Amygdala (tissue), 56 donors: Measurements from ENCODE around the gene SLC37A3.
A peak's percentile ranks its signal among the peaks of the same experiment; 100 is the strongest.
"Not testable (repeated sequence)": the region's sequence is repeated elsewhere in the genome, so short reads cannot be mapped to it uniquely, and the experiment has no call there.

Source experiments
- DNase-seq, 56 donors: peaks; one replicate each; lab custom pipeline; 2025; lab: John Stamatoyannopoulos, UW

Gene SLC37A3

DNA sequence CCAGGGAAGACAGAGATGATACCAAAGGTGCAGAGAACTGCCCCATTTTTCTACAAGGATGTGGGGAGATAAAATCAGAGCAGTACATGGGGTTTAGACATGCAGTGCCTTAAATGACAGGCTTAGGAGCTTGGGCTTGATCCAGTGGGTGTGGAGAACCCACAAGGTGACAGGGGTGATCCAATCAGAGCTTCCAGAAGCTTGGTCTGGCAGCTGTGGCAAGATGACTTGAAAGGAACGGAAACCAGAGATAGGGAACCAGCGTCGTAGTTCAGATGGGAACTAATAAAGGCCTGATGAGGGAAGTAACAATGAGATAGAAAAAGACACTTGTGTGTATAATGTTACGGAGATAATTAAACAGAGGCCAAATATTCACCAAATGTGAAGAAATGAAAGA lies 80.7 kb downstream of the SLC37A3 start:
- DNase-seq: peak in 4 of 56 donors; percentile 3 to 13 (median 6)

DNA sequence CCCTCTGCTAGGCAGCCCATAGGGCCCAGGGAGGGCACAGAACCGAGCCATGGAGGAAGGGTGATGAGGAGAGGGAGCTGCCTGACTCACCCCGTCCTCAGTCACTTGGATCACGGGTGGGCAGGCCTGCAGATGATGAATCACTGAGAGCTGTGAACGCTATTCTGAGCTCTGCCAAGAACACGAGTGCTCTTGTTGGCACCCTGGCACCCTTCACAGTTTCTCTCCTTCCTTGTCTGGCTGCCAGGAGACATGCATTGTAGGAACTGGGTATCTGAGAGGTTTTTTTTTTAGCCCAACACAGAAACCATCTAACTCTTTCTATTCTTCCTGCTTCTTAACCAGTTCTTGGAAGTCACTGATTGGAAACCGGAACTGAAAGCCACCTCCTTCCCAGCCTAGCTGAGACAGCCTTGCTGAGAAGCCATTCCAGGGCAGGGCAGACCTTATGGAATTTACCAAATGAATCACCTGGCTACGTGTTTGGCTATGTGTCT lies 82.1 kb downstream of the SLC37A3 start:
- DNase-seq: peak in 50 of 56 donors; percentile 13 to 92 (median 70)

DNA sequence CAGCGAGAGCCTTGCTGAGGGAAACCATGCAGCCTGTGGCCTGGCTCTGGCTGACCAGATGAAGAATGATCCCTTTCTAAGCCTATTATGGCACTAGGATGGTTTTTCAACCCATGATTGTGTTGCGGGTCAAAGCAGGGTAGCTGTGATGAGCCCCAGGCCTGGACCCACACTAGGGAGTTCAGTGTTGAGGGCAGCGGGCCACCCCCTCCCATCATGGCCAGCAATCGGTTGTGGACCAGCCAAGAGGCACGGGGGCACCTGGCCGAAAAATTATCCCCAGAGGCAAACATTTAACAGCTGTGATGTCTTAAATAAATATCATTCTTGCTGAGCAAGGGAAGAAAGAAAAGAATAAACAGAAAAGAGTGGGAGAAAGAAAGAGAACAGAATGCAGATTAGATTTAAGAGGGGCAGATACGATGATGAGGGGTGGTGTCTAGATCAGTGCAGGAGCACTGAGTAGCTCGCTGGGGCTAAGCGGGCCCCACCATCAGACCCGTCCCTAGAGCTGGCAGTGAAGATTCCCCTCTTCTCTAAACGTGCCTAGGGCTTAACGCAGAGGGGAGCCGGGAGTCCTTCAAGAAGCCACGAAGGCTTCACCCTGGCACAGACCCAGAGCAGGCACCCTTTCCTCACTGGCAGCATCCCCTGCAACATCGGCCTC lies 82.7 kb downstream of the SLC37A3 start:
- peak in 3 of 56 donors; percentile 12 to 49 (median 39) for DNase-seq

DNA sequence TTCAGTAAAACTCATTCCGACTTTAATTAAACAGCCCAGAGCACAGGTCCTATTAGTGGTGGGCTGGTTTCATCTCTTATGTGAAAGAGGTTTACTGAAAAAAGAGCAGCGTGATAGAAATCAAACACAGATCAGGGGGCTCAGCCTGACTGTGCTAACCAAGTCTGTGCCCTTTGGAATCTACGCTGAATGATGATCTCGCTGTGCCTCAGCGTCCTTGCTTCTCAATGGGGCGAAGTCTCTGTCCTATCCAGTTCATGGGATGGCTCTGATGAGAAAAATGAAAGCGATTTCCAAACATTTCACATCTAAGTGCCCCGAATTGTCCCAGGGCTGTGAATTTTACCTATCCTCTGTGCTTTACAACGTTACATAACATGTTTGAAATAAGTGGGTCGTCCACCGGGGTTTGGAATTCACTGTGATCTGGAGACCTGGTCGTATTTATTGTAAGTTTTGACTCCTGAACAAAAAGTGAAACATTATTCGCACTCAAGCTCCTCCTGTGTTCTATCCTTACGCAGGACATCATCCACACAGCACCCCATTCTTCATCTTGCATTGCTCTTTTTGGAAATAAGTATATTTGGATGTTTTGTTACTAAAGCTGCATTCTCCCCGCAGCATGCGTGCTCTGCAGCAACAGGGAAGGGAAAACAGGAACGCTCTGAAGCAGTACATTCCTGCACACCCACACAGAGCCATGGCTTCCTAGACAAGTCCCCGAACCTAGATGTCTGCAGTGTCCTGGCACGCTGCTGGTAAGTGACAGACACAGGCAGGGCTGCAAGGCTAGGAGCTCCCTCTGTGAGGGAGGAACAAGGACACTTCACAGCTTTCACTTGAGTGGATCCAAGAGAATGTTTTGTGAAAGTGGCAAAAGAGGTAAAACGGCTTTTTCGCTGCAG lies 83.5 kb downstream of the SLC37A3 start:
- peak in 26 of 56 donors; percentile 4 to 45 (median 18) for DNase-seq

DNA sequence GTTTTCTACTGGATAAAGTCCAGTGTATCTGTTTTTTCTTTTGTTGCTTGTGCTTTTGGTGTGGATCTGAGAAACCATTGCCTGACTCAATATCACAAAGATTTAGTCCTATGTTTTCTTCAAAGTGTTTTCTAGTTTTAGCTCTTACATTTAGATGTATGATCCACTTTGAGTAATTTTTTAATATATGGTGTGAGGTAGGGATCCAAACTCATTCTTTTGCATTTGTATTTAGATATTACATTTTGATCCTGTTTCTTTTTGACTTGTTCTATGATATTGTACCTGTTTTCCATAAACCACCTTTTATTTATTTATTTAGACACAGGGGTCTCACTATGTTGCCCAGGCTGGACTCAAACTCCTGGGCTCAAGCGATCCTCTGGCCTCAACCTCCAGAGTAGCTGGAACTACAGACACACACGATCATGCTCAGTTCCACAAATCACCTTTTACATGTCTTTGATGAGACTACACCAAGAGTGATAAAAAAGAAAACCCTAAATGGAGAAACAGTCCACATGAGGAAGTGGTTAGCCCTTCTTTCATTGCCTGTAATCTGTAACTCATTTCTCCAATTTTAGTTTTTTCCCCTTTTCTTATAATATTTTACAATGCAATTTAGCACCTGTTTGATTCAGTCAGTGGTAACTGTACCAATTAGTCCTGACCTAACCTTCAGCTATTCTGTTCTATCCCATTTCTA lies 86.0 kb downstream of the SLC37A3 start:
- DNase-seq: no peak

DNA sequence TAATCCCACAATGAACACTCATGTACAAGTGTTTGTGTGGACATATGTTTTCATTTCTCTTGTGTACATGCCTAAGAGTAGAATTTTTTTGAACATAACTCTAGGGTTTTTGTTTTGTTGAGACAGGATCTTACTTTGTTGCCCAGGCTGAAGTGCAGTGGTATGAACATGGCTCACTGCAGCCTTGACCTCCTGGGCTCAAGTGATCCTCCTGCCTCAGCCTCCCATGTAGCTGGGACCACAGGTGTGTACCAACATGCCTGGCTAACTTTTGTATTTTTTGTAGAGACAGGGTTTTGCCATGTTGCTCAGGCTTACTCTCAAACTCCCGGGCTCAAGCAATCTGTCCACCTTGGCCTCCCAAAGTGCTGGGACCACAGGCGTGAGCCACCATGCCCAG lies 87.2 kb downstream of the SLC37A3 start:
- not testable (repeated sequence) for DNase-seq

DNA sequence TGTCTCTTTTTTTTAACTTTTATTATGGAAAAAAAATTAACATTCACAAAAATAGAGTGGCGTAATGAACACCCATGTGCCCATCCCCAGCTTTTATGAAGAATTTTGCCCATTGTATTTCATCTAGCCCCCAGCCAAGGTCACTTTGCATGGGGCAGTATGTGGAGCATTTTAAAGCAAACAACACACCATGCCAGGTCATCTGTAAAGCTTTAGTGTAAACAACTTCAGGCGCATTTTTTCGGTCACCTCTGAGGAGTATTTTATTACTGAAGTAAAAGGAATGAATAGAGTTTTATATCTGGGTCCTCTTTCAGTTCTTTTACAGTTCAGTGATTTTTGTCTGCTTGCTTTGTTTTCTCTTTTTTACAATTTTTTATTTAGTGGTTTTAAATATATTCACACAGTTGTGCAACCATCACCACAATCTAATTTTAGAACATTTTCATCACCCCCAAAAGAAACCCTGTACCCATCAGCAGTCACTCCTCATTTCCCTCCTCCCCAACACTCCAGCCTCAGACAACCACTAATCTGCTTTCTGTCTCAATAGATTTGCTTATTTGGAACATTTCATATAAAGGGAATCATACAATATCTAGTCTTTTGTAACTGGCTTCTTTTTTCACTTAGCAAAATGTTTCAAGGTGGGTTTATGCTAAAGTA lies 87.9 kb downstream of the SLC37A3 start:
- DNase-seq: no peak

DNA sequence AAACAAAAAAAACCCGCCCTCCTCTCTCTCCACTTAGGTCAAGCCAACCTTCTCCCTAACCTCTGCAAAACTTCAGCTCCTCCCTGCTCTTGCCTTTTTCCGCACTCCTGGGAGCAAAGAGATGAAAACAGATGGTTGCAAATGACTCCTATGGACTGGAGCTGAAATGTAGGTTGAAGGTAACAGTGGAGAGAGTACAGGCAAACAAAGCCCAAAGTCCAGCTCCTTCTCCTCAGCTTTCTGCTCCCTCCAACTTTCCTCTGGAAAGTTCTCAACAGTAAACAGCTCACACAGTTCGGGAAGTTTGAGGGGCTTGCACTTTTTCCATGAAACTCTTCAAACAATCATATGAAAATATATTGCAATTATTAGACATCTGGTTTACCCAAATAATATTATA lies 90.3 kb downstream of the SLC37A3 start:
- no peak for DNase-seq

DNA sequence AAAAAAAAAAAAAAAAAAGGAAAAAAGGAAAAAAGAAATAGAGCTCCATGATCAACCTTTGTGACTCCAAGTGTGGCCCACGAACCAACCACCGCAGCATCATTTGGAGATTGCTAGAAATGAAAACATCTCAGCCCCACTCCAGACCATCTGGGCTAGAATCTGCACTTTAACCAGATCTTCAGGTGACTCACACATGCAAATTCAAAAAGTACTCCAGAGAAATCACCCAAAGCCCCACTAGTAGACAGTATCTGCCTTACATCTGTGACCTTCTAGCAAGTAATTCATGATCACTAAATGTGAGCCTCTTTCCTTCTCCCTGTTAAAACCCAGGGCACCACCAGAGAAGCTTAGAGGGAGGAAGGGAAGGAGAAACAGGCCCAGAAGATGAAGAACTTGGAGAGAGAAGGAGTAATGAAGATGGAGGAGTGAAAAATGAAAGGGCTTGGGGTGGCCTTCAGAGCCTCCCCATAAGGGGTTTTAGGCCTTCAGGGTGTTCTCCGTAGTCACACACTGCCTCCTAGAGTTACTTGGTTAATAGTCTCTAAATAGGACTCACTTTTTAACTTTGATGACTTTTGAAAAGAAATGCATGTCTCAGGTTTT lies 94.0 kb downstream of the SLC37A3 start:
- DNase-seq: peak in 1 of 56 donors; percentile 5

DNA sequence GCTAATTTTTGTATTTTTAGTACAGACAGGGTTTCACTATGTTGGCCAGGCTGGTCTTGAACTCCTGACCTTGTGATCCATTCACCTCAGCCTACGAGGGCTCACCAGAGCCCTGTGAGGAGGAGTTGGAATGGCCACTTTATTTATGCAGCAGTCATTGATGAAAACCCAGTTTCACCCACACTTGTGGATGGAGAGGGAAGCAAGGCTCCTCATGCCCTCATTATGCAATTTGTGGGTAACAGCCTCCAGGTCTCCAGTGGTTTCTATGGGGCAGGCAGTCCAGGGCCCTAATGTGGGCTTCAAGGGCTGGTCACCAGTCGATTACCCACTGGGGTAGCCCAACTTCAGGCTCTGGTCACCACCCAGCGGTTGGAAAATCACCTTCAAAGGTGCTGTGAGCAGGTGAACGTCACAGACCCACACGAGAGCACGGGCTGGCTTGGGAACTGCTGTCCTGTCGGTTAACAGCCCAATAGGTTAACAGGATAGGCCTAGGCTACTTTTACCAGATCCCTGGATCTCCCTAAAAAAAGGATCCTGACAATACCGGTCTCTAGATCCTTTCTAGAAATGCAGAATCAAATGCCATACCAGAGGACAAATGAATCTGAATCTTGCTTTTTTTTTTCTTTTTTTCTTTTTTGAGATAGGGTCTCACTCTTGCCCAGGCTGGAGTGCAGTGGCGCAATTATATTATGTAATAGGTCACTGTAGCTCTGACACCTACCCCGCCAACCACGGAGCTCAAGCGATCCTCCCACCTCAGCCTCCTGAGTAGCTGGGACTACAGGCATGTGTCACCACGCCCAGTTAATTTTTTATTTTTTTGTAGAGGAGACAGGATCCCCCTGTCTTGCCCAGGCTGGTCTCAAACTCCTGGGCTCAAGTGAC lies 97.8 kb downstream of the SLC37A3 start:
- no peak for DNase-seq

DNA sequence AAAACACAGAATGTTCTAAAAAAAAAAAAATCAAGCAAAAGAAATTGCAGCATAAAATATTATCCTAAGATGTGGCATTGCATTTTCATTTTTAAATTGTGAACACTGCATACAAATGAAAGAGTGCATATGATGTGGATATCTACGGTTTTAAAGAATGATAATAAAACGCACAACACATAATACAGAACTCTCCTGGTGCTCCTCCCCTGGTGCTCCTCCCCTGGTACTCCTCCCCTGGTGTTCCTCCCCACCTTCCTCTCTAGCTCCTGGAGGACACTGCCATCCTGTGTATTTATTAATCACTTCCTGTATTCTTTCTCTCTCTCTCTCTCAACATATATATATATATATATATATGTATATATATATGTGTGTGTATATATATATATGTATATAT lies 100.1 kb downstream of the SLC37A3 start:
- no peak for DNase-seq

DNA sequence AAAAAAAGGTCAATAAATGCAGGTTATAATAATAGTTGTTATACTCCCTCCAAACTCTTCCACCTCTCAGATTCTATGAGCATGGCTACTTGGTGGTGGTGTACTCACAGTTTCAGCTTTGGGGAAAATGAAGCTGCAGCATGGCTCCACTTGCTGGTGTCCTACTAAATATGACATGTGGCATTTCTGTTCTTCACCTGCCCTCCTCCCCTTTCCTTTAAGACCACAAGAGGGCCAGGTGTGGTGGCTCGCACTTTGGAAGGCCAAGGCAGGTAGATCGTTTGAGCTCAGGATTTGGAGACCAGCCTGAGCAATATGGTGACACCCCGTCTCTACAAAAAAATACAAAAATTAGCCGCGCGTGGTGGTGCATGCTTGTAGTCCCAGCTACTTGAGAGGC lies 101.1 kb downstream of the SLC37A3 start:
- no peak for DNase-seq

DNA sequence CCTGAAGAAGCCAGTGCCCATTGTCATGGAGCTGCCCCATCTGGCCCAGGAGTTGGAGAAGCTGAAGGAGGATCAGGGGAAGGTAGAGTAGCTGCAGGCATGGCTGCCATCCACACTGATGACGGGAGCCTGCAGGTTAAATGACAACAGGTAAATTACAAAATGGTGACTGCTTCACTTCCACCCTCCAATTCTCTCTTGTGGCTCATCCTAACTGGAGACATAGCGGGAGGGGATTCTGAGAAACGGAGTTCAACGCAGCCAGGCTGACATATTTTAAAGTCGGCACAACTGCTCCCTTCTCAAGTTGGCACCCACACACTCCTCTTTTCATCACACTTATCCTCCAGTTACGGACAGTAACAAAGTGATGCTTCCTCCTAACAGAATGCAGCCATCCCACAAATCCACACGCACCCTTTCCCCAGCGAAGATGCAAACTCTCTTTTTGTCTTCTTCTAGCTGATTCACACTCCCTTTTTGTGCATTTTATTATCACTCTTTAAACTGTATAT lies 103.0 kb downstream of the SLC37A3 start:
- no peak for DNase-seq

DNA sequence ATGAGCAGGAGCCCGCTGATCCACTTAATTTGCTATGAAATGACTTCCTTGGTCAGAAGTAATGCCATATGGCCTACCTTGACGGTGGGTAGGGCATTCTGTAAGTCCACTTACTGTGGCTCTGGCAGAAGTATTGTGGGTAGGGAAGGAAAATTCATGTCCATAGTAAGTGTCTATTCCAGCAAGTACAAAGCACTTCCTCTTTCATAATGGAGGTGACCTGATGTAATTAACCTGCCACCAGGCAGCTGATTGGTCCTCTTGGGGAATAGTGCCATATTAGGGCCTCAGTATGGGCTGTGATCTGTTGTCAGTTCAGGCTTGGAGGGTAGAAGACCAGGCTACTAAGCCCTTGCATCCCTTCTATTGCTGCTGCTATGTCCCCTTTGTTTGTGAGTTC lies 103.9 kb downstream of the SLC37A3 start:
- no peak for DNase-seq

DNA sequence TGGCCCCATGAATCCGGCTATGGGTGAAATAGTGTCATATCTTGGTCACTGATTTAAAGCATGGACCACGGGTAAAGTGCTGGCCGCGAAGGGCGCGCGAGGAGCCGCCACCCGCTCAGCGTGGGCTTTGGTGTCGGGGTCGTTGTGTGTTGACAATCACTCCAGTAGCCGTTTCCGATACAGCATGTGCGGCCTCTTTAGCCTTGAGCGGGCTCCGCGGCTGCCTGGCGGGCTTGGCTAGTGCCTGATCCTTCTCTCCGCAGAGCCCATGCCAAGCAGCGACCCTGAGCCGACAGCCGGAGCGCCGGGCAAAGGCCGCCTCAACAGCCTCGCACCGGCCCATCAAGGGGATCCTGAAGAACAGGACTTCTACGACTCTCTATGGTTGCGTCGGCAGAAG lies 105.9 kb downstream of the SLC37A3 start:
- DNase-seq: no peak

DNA sequence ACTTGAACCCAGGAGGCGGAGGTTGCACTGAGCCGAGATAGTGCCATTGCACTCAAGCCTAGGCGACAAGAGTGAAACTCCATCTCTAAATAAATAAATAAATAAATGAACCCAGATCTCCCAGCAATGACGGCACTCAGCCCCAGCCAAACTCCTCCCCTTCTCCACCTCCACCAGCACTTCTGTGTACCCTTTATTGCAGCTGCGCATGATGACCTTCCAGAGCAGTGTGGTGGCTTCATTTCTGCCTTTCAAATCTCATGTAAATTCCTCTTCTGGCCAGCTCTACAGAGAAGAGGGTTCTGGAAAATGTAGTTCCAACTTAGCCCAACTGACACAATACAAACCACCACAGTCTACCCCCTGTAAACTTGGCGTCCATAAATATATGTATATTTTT lies 108.5 kb downstream of the SLC37A3 start:
- DNase-seq: no peak

DNA sequence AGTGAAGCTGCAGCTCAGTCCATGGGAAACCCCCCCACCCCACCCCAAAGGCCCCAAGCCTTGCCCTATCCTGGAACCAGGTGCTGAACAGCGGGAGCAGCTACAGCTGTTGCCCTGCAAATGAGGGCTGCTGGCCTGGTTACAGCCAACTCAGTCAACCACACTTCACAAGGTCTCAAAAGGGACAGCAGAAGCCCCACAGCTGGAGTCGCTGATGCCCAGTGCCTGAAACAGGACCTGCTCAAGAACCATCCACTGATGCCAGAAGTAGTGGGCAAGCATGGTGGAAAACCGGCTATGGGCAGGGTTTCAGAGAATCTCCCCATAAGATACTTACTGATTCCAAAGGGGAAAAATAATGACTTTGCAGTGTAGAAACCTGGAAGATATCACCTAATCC lies 110.3 kb downstream of the SLC37A3 start:
- no peak for DNase-seq

DNA sequence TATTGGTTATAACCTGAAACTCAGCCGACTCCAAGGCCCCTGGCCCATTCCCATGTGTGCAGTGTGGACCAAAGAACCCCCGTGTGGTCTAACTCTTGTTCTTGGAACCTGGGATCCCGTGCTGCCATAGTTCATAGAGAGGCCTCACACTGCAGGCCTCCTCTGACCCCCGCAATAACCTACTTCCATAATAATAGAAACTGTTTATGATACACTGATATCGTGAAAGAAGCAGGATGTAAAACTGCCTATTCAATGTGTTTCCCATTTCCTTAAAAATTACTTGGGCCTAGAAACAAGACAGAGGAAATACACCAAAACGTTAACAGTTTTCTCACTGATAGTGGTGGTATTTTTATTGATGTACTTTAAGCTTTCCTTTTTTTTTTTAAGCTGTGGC lies 112.4 kb downstream of the SLC37A3 start:
- DNase-seq: no peak

DNA sequence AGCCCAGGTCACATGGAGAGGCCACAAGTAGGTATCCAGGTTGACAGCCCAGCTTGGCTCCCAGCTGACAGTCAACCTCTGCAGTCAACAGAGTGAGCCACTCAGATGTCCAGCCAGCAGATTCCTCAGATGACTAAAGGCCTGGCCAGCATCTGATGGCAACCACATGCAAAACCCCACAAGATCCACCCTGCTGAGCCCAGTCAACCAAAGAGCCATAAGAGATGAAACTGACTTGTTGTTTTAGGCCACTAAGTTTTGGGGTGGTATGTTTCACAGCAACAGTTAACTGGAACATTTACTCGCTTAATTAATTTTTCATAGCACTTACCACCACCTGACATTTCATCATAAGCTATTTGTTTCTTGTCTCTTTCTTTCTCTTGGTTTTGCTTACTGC lies 114.3 kb downstream of the SLC37A3 start:
- DNase-seq: no peak
